ENCODE results near the gene APOBEC3H.

Gene APOBEC3H

DNA sequence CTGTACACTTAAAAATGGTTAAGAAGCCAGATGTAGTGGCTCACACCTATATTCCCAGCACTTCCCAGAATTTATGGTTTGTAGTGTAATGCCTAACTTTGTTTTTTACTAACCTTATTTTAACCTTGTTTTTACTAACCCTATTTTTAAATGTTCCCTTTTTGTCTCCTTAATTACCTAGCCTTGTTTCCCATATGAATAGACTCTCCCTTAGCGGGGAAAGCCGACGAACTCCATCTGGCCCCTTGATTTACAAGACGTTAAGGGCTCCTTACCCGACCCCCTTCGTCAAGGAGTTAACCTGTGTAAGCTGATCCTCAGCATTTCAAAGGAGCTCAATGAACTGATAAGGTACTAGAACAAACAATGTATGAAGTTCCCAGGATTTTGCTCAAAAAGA lies 17.1 kb downstream of the APOBEC3H start:
- DNase-seq = no peak

- no peak for DNase-seq
Measured at GRCh38 chr22:39115570-39115969, 18.5 kb downstream of the APOBEC3H start.

GRCh38 chr22:39115977-39116621 lies 19.1 kb downstream of the APOBEC3H start:
- DNase-seq = peak; percentile 17

GRCh38 chr22:39117585-39118191 lies 20.6 kb downstream of the APOBEC3H start:
- DNase-seq = peak; percentile 68

GRCh38 chr22:39120983-39121382 lies 23.9 kb downstream of the APOBEC3H start:
- no peak for DNase-seq

- DNase-seq = no peak
Measured at GRCh38 chr22:39122772-39123470, 25.9 kb downstream of the APOBEC3H start.

- no peak for DNase-seq
Measured at GRCh38 chr22:39123751-39124581, 26.9 kb downstream of the APOBEC3H start.

DNA sequence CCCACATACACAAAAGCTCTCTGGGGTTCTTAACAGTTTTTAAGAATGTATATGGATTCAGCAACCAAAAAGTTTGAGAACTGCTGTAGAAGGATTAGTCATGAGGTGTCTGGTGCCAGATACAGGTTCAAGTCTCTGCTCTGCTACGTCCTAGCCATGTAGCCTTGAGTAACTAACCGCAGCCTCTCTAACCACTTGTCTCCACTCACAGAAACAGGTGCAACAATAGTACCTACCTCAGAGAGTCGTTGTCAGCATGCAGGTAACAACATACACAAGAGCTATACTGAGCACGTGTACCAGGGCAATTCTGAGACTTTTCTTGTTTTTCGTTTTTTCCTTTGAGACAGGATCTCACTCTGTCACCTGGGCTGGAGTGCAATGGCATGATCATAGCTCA lies 28.6 kb downstream of the APOBEC3H start:
- DNase-seq = no peak

GRCh38 chr22:39128508-39128907 lies 31.5 kb downstream of the APOBEC3H start:
- DNase-seq = no peak

DNA sequence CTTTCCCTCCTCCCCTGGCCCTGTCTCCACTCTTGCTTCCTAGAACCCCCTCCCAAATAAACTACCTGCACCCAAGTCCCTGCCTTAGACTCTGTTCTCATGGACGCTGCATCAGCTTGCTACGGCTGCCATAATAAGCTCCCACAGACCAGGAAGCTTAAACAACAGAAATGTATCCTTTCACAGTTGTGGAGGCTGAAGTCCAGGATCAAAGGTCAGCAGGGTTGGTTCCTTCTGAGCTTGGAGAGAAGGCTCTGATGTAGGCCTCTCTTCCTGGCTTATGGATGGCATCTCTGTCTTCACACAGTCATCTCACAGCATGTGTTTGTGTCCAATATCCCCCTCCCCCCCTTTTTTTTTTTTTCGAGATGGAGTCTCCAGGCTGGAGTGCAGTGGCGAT lies 32.0 kb downstream of the APOBEC3H start:
- no peak for DNase-seq

DNA sequence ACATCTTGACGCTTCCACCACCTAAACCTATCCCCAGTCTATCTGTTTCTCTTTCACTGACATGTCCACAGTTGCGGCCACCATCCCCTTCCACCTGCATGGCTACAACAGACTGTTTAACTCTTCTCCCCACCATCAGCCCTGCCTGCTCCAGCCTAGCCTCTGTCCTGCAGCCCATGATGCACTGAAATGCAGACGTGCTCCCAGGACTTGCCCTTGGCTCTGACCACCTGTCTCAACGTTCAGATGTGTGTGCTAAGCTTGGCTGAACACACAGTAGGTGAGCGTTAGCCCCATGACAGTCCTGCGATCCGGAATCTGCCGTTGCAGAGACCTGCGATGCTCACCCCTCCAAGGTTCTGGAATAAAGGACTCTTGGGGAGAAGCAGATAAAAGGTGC lies 32.7 kb downstream of the APOBEC3H start:
- no peak for DNase-seq

GRCh38 chr22:39130152-39130704 lies 33.2 kb downstream of the APOBEC3H start:
- no peak for DNase-seq

GRCh38 chr22:39130892-39131855 lies 34.1 kb downstream of the APOBEC3H start:
- DNase-seq = no peak

DNA sequence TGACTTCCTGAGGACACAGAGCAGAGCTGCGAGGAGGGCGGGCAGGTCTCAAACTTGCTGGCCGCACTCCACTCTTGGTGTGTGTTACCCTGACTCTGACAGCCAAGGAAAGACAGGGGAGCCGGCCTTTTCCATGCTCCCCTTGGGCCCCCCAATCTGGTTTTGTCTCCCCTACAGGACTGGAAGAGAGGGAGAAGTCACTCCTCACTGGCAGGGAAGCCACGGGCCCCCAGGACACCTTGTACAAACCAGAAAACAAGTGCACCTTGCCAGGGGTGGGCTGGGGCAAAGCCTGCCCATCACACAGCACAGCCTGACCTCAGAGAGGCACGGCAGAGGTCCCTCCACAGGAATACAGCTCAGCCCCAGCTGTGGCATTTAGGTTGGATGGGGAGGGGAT lies 35.2 kb downstream of the APOBEC3H start:
- DNase-seq = no peak

DNA sequence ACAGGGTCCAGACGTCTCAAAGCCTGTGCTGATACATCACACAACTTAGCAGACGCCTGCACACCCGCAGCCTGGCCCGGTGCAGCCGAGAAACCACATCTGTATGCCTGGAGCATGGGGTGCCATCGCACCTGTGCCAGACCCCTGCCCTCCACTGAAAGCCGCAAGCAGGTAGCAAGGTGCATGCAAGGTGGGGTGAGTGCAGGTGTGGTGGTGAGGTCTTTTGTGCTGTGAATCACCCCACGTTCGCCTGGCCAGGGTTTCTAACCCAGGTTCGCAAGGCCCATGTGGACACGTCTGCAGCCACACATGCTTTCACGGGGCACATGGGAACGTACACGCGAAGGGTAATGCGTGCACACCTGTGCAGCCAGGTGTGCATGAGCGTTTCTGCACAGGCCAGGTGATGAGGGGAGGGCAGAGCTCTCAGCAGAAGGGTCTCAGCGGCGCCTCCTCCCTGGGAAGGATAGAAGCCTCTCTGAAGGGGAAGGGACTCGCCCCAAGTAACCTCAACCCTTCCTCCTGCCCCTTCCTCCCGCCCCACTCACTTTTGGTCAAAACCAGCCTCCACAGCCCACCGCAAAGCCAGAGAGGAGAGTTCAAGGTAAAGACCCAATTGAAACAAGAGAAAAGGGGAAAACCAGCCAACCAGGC lies 36.0 kb downstream of the APOBEC3H start:
- DNase-seq = no peak

DNA sequence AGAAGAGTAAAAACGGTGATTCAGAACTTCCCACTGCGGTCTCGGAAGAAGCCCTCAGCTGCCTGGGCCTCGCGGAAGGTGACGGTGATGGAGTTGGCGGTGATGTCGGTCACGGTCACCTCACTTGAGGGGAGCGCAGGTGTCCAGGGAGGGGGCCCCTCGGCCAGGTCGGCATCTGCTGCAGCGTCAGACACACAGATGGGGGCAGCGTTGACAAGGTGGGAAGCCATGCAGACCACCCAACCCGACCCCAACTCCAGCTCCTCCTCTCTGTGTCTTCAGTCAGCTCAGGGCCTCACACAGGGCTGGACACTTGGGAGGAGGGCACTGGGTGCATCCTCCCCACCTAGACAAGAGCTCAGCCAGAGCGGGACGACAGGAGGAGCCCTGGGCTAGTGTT lies 36.8 kb downstream of the APOBEC3H start:
- no peak for DNase-seq

DNA sequence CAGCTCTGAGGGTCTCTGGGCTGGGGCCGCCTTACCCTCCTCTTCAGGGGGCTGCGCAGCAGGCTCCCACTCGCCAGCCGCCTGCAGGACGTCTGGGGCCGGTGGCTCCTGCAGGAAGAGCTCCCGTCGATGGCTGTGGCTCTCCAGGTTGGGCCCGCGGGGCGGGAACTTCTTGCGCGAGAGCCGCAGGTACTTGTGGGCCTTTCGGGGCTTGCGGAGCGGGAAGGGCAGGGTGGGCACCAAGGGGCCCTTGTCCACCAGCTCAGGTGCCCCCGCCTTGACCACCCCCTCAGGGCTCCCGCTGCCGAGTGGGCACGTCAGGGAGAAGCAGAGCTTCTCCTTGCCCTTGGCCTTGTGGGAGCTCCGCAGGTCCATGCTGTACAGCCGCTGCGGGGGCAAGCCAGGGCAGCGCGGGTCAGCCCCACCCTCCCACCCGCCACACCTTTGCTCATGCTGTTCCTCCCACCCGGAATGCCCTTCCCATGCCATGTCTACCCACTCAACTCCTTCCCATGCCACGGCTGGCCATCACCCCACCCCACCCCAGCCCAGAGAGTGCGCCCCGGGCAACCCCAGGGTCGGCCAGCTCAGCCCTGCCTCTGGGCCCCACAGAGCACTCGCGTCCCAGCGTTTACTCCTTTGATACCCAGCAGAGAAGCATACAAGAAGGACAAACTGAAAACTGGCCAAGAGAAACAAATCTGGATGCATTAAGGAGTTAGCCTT lies 37.5 kb downstream of the APOBEC3H start:
- DNase-seq = no peak

DNA sequence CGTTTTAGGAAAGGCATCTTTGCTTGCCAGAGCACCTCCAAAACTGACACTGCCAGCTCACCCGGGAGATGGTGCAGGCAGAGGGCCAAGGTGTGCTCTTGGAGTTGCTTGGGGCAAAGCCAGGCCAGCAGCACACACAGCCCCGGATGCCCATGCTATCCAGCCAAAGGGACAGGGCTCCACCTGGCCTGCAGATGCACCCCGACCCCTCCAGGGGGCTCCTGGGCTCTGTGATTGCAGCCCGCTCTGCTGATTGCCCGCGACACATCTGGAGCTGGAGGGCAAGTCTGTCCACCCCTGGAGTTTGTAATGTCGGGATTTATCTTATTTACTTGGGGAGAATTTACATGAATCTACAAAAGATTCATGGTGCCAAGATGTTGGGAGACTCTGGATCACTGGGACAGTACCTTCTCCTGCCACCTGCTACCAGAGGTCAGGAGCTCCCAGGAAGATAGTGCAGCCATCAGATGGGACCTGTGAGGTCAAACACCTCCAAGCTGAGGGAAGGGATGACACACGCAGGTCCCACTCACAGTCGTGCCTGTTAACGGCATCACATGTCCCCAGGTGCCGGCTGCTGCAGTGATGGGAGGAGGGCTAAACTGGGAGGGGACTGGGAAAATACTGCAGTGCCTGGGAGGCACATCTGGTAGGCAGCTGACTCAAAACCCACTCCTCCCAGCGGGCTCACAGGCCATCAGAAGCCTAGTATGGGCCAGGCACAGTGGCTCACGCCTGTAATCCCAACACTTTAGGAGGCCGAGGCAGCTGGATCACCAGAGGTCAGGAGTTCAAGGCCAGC lies 38.2 kb downstream of the APOBEC3H start:
- no peak for DNase-seq

- no peak for DNase-seq
Measured at GRCh38 chr22:39136317-39136716, 39.3 kb downstream of the APOBEC3H start.
